ENCODE measurements around the gene SLIT3. TPM values are rescaled to one million over a fixed set of nuclear protein-coding genes. Genes with fewer than 3 reads are reported as not detected.

The SLIT3 gene
- total RNA-seq, 4 donors from 2014 or later: 0.72 to 37.4 (median 5.3) TPM

GRCh38 chr5:168702511-168702910 is 598.4 kb downstream of the SLIT3 start:
- H3K9me3 ChIP-seq: no peaks in the 10 kb centered on the region
- H3K4me1 ChIP-seq: peaks cover 0 to 16% (median 0%) of the 10 kb centered on the region in 3 donors
- intact Hi-C loops (cut with DNase I): no loop called here
- no peak overlapping the region for H3K27ac ChIP-seq
- peaks cover 0 to 27% (median 0%) of the 10 kb centered on the region in 4 donors for H3K27me3 ChIP-seq
- 66 to 100% methylated on average over 2 of the region's 2 CpGs for WGBS, 2 donors
- no peaks in the 10 kb centered on the region for H3K36me3 ChIP-seq
- TF ChIP-seq, protein P1, sequence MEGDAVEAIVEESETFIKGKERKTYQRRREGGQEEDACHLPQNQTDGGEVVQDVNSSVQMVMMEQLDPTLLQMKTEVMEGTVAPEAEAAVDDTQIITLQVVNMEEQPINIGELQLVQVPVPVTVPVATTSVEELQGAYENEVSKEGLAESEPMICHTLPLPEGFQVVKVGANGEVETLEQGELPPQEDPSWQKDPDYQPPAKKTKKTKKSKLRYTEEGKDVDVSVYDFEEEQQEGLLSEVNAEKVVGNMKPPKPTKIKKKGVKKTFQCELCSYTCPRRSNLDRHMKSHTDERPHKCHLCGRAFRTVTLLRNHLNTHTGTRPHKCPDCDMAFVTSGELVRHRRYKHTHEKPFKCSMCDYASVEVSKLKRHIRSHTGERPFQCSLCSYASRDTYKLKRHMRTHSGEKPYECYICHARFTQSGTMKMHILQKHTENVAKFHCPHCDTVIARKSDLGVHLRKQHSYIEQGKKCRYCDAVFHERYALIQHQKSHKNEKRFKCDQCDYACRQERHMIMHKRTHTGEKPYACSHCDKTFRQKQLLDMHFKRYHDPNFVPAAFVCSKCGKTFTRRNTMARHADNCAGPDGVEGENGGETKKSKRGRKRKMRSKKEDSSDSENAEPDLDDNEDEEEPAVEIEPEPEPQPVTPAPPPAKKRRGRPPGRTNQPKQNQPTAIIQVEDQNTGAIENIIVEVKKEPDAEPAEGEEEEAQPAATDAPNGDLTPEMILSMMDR (IDR thresholded peaks at IDR 0.05): no peak
- no peak for TF ChIP-seq POLR2A (IDR thresholded peaks at IDR 0.05)
- DNase-seq: no peak
- no peak overlapping the region for H3K4me3 ChIP-seq

GRCh38 chr5:168701641-168702040 is 599.3 kb downstream of the SLIT3 start:
- Histone ChIP-seq H3K4me1 (peaks cover 0 to 23% (median 0%) of the 10 kb centered on the region in 3 donors), H3K9me3 (no peaks in the 10 kb centered on the region), H3K27me3 (peaks cover 0 to 29% (median 0%) of the 10 kb centered on the region in 4 donors), H3K27ac (no peak overlapping the region), H3K36me3 (no peaks in the 10 kb centered on the region), H3K4me3 (no peak overlapping the region)
- TF ChIP-seq, protein P1 (IDR thresholded peaks at IDR 0.05): no peak
- no peak for TF ChIP-seq POLR2A (IDR thresholded peaks at IDR 0.05)
- DNase-seq: no peak
- WGBS, 2 donors: no CpG with 5 or more reads among the region's 5 CpGs
- intact Hi-C loops (cut with DNase I): no loop called here

GRCh38 chr5:168699002-168699401 is 601.9 kb downstream of the SLIT3 start:
- DNase-seq: no peak
- 31 to 33% methylated on average over 1 to 3 of the region's 8 CpGs for WGBS, 2 donors

DNA sequence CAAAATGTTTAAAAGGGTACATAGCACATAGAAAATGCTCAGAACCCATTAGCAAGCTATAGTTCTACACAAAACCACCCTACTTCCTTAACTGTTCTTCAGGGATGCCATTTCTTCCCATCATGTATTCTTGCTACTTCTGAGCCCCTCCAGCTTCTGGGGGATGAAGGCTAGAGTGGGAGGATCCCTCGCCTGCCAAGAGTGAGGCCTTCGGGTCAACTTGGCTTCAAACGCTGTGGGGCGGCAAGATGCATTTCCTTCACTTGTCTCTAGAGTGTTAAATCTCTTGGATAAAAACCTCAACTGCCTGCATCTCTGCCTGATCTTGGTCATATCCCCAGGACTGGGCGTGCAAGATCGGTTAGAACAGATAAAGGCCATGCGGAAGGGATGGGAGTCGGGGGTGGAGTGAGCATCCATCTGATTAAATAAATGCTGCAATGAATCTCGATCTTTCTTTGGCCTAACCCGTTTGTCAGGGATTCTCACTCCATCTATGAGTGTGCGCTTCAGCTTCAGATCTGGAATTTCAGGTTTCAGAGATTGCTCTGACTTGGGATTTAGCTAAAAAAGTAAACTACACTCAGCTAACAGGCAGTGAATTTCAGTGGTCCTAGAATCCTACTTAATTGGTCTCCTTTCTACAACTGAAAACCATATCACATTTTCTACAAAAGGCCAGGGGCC is 603.8 kb downstream of the SLIT3 start:
- TF ChIP-seq, protein P1 (IDR thresholded peaks at IDR 0.05): no peak
- no peak for TF ChIP-seq POLR2A (IDR thresholded peaks at IDR 0.05)
- peaks cover 0 to 59% (median 0%) of the 10 kb centered on the region in 4 donors for H3K27me3 ChIP-seq
- H3K27ac ChIP-seq: peak overlapping the region in 1 of 4 donors; percentile 36
- no peak overlapping the region for H3K4me3 ChIP-seq
- peaks cover 0 to 23% (median 0%) of the 10 kb centered on the region in 3 donors for H3K4me1 ChIP-seq
- DNase-seq: no peak
- no peaks in the 10 kb centered on the region for H3K36me3 ChIP-seq
- intact Hi-C loops (cut with DNase I): no loop called here
- WGBS, 2 donors: 70 to 74% methylated on average over 11 of the region's 11 CpGs
- no peaks in the 10 kb centered on the region for H3K9me3 ChIP-seq

More at GRCh38 chr5:168699002-168699401, 601.9 kb downstream of the SLIT3 start:
- Histone ChIP-seq H3K36me3 (no peaks in the 10 kb centered on the region), H3K27me3 (peaks cover 0 to 41% (median 0%) of the 10 kb centered on the region in 4 donors), H3K9me3 (no peaks in the 10 kb centered on the region), H3K27ac (no peak overlapping the region), H3K4me1 (peaks cover 0 to 23% (median 0%) of the 10 kb centered on the region in 3 donors), H3K4me3 (no peak overlapping the region)
- TF ChIP-seq, protein P1 (IDR thresholded peaks at IDR 0.05): no peak
- TF ChIP-seq POLR2A (IDR thresholded peaks at IDR 0.05): no peak
- intact Hi-C loops (cut with DNase I): no loop called here

- TF ChIP-seq POLR2A (IDR thresholded peaks at IDR 0.05): no peak
- TF ChIP-seq, protein P1 (IDR thresholded peaks at IDR 0.05): no peak
- no peak for DNase-seq
- peaks cover 0 to 23% (median 0%) of the 10 kb centered on the region in 3 donors for H3K4me1 ChIP-seq
- intact Hi-C loops (cut with DNase I): no loop called here
- H3K9me3 ChIP-seq: no peaks in the 10 kb centered on the region
- H3K36me3 ChIP-seq: no peaks in the 10 kb centered on the region
- WGBS, 2 donors: 65 to 73% methylated on average over 2 of the region's 2 CpGs
- H3K27ac ChIP-seq: peak overlapping the region in 2 of 4 donors; percentile 36 to 63
- peaks cover 0 to 64% (median 0%) of the 10 kb centered on the region in 4 donors for H3K27me3 ChIP-seq
- no peak overlapping the region for H3K4me3 ChIP-seq
These were observed 604.3 kb downstream of the SLIT3 start for GRCh38 chr5:168696611-168697010.
